ENCODE results near the gene OR12D3. TPM values are rescaled to one million over a fixed set of nuclear protein-coding genes. Genes with fewer than 3 reads are reported as not detected.
"Not testable (repeated sequence)": the region's sequence is repeated elsewhere in the genome, so short reads cannot be mapped to it uniquely, and the experiment has no call there.

OR12D3 gene
- total and polyA plus RNA-seq, 4 donors: not detected

DNA sequence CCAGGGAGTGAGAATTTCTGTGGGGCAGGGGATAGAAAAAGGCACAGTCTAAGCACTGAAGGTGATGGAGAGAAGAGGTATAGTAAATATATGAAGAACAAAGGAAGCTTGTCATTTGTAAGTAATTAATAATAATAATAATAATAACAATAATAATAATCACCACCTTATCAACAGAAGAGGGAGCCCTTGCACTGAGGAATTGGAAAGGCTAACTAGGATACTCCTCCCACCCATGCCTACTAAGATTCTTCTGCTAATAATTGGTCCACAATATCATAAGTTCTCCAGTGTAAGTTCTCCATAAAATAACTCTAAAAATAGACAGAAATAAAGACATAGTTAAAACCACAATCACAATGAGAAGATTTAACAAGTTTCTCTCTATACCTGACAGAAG is 912 bp upstream of the OR12D3 start:
- no peaks in the 10 kb centered on the region for H3K4me1 ChIP-seq (ENCODE audit: control insufficient read depth in 1 of 2, insufficient read depth in 2 of 2, low read length in 2 of 2)
- H3K9me3 ChIP-seq (ENCODE audit: control insufficient read depth, low read length): no peaks in the 10 kb centered on the region
- intact Hi-C loops (cut with DNase I): no loop called here
- H3K36me3 ChIP-seq (ENCODE audit: control insufficient read depth in 1 of 2, insufficient read depth in 2 of 2, low read length in 1 of 2): no peaks in the 10 kb centered on the region
- no peaks in the 10 kb centered on the region for H3K27me3 ChIP-seq (ENCODE audit: control insufficient read depth in 1 of 2, insufficient read depth in 2 of 2, low read length in 1 of 2)
- ATAC-seq (ENCODE audit: low FRiP score) (no peak), DNase-seq (no peak)
- H3K4me3 ChIP-seq (ENCODE audit: low read length in 2 of 2): no peak overlapping the region
- no peak overlapping the region for H3K27ac ChIP-seq (ENCODE audit: low read depth in 1 of 2, low read length in 2 of 2)

DNA sequence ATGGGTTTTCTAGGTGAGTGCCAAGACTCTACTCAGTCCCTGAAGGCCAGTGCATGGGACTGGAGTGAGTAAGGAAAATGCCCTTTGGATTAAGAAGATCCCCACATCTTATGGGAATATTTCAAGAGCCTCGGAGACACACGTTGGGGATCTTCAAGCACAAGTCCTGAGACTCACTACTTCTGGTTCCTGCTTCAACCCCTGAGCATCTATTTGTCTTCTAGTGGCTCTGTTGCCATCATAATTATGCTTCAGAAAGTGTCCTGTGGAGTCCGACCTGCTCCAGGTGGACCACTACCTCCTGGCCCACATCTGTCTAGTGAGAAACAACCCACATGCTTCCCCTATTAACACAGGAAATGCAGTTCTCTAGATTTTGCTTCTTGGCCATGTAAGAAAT is 6.3 kb downstream of the OR12D3 start, which contains the start of gene OR5V1:
Gene OR5V1 (minus strand): TSS at position 101 of the 400 bp plus-strand sequence. CDS start 12,670 bp downstream, outside the sequence.
- no peaks in the 10 kb centered on the region for H3K4me1 ChIP-seq (ENCODE audit: control insufficient read depth in 1 of 2, insufficient read depth in 2 of 2, low read length in 2 of 2)
- no peak within 1 kb of the TSS for H3K27ac ChIP-seq (ENCODE audit: low read depth in 1 of 2, low read length in 2 of 2)
- no peak within 1 kb of the TSS for H3K4me3 ChIP-seq (ENCODE audit: low read length in 2 of 2)
- WGBS, 2 donors: 74 to 75% methylated on average over 3 of the region's 3 CpGs
- H3K9me3 ChIP-seq (ENCODE audit: control insufficient read depth, low read length): no peaks in the 10 kb centered on the region
- ATAC-seq (ENCODE audit: low FRiP score) (no peak), DNase-seq (no peak)
- intact Hi-C loops (cut with DNase I): no loop called here
- no peaks in the 10 kb centered on the region for H3K27me3 ChIP-seq (ENCODE audit: control insufficient read depth in 1 of 2, insufficient read depth in 2 of 2, low read length in 1 of 2)
- no peaks in the 10 kb centered on the region for H3K36me3 ChIP-seq (ENCODE audit: control insufficient read depth in 1 of 2, insufficient read depth in 2 of 2, low read length in 1 of 2)

DNA sequence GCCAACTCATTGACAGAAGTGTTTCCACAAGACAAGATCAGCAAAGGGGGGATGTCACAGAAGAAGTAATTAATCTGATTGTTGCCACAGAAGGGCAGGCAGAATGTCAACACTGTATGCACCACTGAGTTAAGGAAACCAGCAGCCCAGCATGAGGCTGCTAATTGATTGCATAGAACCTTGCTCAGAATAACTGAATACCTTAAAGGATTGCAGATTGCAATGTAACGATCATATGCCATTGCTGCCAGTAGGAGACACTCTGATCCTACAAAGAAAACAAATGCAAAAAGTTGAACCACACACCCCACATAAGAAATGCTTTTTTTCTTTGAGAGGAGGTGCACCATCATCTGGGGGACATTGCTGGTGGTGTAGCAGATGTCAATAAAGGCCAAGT is 19.5 kb downstream of the OR12D3 start:
- H3K4me1 ChIP-seq (ENCODE audit: control insufficient read depth in 1 of 2, insufficient read depth in 2 of 2, low read length in 2 of 2): no peaks in the 10 kb centered on the region
- no peaks in the 10 kb centered on the region for H3K9me3 ChIP-seq (ENCODE audit: control insufficient read depth, low read length)
- H3K4me3 ChIP-seq (ENCODE audit: low read length in 2 of 2): no peak overlapping the region
- ATAC-seq (ENCODE audit: low FRiP score) (no peak), DNase-seq (no peak)
- peaks cover 0 to 5% of the 10 kb centered on the region in 2 donors for H3K27me3 ChIP-seq (ENCODE audit: control insufficient read depth in 1 of 2, insufficient read depth in 2 of 2, low read length in 1 of 2)
- intact Hi-C loops (cut with DNase I): no loop called here
- H3K36me3 ChIP-seq (ENCODE audit: control insufficient read depth in 1 of 2, insufficient read depth in 2 of 2, low read length in 1 of 2): no peaks in the 10 kb centered on the region
- no peak overlapping the region for H3K27ac ChIP-seq (ENCODE audit: low read depth in 1 of 2, low read length in 2 of 2)
- 56 to 63% methylated on average over 1 of the region's 1 CpG for WGBS, 2 donors

DNA sequence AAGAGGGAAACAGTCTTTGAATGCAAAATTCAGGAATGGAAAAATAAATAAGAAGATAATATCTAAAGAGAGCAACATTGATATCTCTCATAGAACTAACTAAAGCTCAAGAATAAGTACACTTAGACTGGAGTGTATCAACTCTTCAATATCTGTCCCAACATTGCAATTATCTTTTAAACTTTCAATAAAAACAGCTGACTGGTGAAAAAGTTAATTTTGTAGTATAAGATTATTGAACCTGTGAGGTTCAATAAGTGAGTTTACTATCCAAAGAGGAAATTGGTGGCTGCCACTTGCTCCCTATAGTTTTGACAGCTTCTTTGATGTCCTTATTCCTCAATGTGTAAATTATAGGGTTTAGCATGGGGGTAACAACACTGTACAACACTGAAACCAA is 20.1 kb downstream of the OR12D3 start:
- Histone ChIP-seq H3K9me3 (ENCODE audit: control insufficient read depth, low read length) (no peaks in the 10 kb centered on the region), H3K27ac (ENCODE audit: low read depth in 1 of 2, low read length in 2 of 2) (no peak overlapping the region), H3K36me3 (ENCODE audit: control insufficient read depth in 1 of 2, insufficient read depth in 2 of 2, low read length in 1 of 2) (no peaks in the 10 kb centered on the region), H3K4me1 (ENCODE audit: control insufficient read depth in 1 of 2, insufficient read depth in 2 of 2, low read length in 2 of 2) (no peaks in the 10 kb centered on the region), H3K4me3 (ENCODE audit: low read length in 2 of 2) (no peak overlapping the region), H3K27me3 (ENCODE audit: control insufficient read depth in 1 of 2, insufficient read depth in 2 of 2, low read length in 1 of 2) (peaks cover 0 to 5% of the 10 kb centered on the region in 2 donors)
- DNase-seq (no peak), ATAC-seq (ENCODE audit: low FRiP score) (no peak)
- intact Hi-C loops (cut with DNase I): no loop called here

DNA sequence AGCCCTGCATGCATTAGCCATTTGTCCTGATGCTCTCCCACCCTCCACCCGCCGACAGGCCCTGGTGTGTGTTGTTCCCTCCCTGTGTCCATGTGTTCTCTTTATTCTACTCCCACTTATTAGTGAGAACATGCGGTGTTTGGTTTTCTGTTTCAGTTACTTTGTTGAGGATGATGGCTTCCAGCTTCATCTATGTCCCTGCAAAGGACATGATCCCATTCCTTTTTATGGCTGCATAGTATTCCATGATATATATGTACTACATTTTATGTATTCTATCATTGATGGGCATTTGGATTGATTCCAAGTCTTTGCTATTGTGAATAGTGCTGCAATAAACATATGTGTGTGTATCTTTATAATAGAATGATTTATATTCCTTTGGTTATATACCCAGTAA is 25.7 kb downstream of the OR12D3 start:
- WGBS, 2 donors: 86 to 88% methylated on average over 3 of the region's 3 CpGs
- H3K4me1 ChIP-seq (ENCODE audit: control insufficient read depth in 1 of 2, insufficient read depth in 2 of 2, low read length in 2 of 2); intact Hi-C loops (cut with DNase I); H3K27ac ChIP-seq (ENCODE audit: low read depth in 1 of 2, low read length in 2 of 2); DNase-seq; H3K4me3 ChIP-seq (ENCODE audit: low read length in 2 of 2); H3K9me3 ChIP-seq (ENCODE audit: control insufficient read depth, low read length); H3K36me3 ChIP-seq (ENCODE audit: control insufficient read depth in 1 of 2, insufficient read depth in 2 of 2, low read length in 1 of 2); H3K27me3 ChIP-seq (ENCODE audit: control insufficient read depth in 1 of 2, insufficient read depth in 2 of 2, low read length in 1 of 2); ATAC-seq (ENCODE audit: low FRiP score): not testable (repeated sequence)

DNA sequence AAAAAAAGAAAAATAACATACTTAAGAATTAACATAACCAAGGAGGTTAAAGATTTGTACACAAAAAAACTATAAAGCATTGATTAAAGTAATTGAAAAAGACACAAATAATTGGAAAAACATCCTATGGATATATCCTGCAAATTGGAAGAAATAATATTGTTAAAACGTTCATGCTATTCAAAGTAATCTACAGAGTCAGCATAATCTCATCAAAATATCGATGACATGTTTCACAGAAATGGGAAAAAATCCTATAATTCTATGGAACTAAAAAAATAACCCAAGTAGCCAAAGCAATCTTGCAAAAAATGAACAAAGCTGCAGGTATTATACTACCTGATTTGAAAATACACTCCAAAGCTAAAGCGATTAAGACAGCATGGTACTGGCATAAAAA is 29.7 kb downstream of the OR12D3 start:
- DNase-seq (no peak), ATAC-seq (ENCODE audit: low FRiP score) (no peak)
- Histone ChIP-seq H3K9me3 (ENCODE audit: control insufficient read depth, low read length) (no peaks in the 10 kb centered on the region), H3K27ac (ENCODE audit: low read depth in 1 of 2, low read length in 2 of 2) (no peak overlapping the region), H3K36me3 (ENCODE audit: control insufficient read depth in 1 of 2, insufficient read depth in 2 of 2, low read length in 1 of 2) (no peaks in the 10 kb centered on the region), H3K27me3 (ENCODE audit: control insufficient read depth in 1 of 2, insufficient read depth in 2 of 2, low read length in 1 of 2) (no peaks in the 10 kb centered on the region), H3K4me1 (ENCODE audit: control insufficient read depth in 1 of 2, insufficient read depth in 2 of 2, low read length in 2 of 2) (no peaks in the 10 kb centered on the region), H3K4me3 (ENCODE audit: low read length in 2 of 2) (no peak overlapping the region)
- intact Hi-C loops (cut with DNase I): no loop called here
- 58 to 67% methylated on average over 3 of the region's 3 CpGs for WGBS, 2 donors

DNA sequence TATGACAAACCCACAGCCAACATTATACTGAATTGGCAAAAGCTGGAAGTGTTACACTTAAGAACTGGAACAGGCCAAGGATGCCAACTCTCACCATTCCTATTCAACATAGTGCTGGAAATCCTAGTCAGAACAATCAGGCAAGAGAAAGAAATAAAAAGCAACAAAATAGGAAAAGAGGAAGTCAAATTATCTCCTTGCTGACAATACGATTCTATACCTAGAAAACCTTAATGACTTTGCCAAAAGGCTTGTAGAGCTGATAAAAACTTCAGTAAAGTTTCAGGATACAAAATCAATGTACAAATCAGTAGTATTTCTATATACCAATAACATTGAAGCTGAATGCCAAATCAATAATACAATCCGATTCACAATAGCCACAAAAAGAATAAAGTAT is 38.8 kb downstream of the OR12D3 start:
- no peak overlapping the region for H3K27ac ChIP-seq (ENCODE audit: low read depth in 1 of 2, low read length in 2 of 2)
- no peak overlapping the region for H3K4me3 ChIP-seq (ENCODE audit: low read length in 2 of 2)
- no peaks in the 10 kb centered on the region for H3K36me3 ChIP-seq (ENCODE audit: control insufficient read depth in 1 of 2, insufficient read depth in 2 of 2, low read length in 1 of 2)
- H3K27me3 ChIP-seq (ENCODE audit: control insufficient read depth in 1 of 2, insufficient read depth in 2 of 2, low read length in 1 of 2): no peaks in the 10 kb centered on the region
- ATAC-seq (ENCODE audit: low FRiP score) (no peak), DNase-seq (no peak)
- H3K4me1 ChIP-seq (ENCODE audit: control insufficient read depth in 1 of 2, insufficient read depth in 2 of 2, low read length in 2 of 2): no peaks in the 10 kb centered on the region
- intact Hi-C loops (cut with DNase I): no loop called here
- WGBS, 2 donors: 71% methylated on average over 2 of the region's 2 CpGs
- no peaks in the 10 kb centered on the region for H3K9me3 ChIP-seq (ENCODE audit: control insufficient read depth, low read length)

DNA sequence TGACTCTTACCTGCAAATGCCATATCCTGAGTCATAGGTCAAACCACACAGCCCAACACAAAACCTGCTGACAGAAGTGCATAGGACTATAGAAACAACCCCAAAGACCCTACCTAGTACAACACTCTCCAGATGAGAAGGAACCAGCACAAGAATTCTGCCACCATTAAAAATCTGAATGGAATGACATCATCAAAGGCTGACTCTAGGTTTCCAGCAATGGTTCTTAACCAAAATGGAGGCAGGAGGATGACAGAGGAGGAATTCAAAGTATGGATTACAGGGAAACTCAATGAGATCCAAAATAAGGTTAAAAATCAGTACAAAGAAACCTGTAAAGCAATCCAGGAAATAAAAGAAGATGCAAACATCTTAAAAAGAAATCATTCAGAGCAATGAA is 42.4 kb downstream of the OR12D3 start:
- DNase-seq (no peak), ATAC-seq (ENCODE audit: low FRiP score) (no peak)
- Histone ChIP-seq H3K27me3 (ENCODE audit: control insufficient read depth in 1 of 2, insufficient read depth in 2 of 2, low read length in 1 of 2) (no peaks in the 10 kb centered on the region), H3K9me3 (ENCODE audit: control insufficient read depth, low read length) (no peaks in the 10 kb centered on the region), H3K36me3 (ENCODE audit: control insufficient read depth in 1 of 2, insufficient read depth in 2 of 2, low read length in 1 of 2) (no peaks in the 10 kb centered on the region), H3K4me1 (ENCODE audit: control insufficient read depth in 1 of 2, insufficient read depth in 2 of 2, low read length in 2 of 2) (no peaks in the 10 kb centered on the region), H3K4me3 (ENCODE audit: low read length in 2 of 2) (no peak overlapping the region), H3K27ac (ENCODE audit: low read depth in 1 of 2, low read length in 2 of 2) (no peak overlapping the region)
- intact Hi-C loops (cut with DNase I): no loop called here

DNA sequence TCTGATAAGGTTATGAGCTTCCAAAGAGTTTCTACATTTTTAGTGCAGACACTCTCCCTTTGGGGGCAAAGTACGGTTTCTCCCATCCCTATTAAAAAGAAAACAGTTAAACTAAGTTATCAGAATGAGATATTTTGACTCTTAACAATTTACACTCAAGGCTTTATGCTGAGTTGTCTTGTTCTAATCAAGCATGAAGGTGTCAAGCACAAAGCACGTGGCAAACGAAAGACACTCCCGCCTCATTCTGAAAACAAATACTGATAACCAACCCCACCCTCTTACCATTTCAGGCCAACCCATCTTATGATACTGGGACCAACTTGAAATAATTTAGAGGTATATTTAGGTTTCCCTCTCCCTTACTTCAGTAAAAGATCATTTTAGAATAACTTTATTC is 49.3 kb downstream of the OR12D3 start:
- WGBS, 2 donors: 68 to 70% methylated on average over 4 of the region's 4 CpGs
- H3K4me1 ChIP-seq (ENCODE audit: control insufficient read depth in 1 of 2, insufficient read depth in 2 of 2, low read length in 2 of 2): no peaks in the 10 kb centered on the region
- H3K27ac ChIP-seq (ENCODE audit: low read depth in 1 of 2, low read length in 2 of 2): no peak overlapping the region
- no peaks in the 10 kb centered on the region for H3K27me3 ChIP-seq (ENCODE audit: control insufficient read depth in 1 of 2, insufficient read depth in 2 of 2, low read length in 1 of 2)
- DNase-seq: no peak
- intact Hi-C loops (cut with DNase I): no loop called here
- no peaks in the 10 kb centered on the region for H3K36me3 ChIP-seq (ENCODE audit: control insufficient read depth in 1 of 2, insufficient read depth in 2 of 2, low read length in 1 of 2)
- no peak overlapping the region for H3K4me3 ChIP-seq (ENCODE audit: low read length in 2 of 2)
- ATAC-seq (ENCODE audit: low FRiP score): no peak
- H3K9me3 ChIP-seq (ENCODE audit: control insufficient read depth, low read length): no peaks in the 10 kb centered on the region
